Measurements from ENCODE around the gene SELPLG.

GRCh38 chr12:108633081-108633533, 587 bp downstream of the SELPLG start:
- no peak for TF ChIP-seq CTCF (IDR thresholded peaks at IDR 0.05)
- TF ChIP-seq POLR2A (IDR thresholded peaks at IDR 0.05), result no peak
